Smooth muscle cell of the brain vasculature (primary cell): Measurements from ENCODE around the gene GJB6.
"Not testable (repeated sequence)": the region's sequence is repeated elsewhere in the genome, so short reads cannot be mapped to it uniquely, and the experiment has no call there.

Experiments used
- DNase-seq: peaks from one replicate; pipeline ENCODE4 v3.0.0-alpha.2; 2012; ENCODE audit warnings: low read depth, low spot score

Gene GJB6

DNA sequence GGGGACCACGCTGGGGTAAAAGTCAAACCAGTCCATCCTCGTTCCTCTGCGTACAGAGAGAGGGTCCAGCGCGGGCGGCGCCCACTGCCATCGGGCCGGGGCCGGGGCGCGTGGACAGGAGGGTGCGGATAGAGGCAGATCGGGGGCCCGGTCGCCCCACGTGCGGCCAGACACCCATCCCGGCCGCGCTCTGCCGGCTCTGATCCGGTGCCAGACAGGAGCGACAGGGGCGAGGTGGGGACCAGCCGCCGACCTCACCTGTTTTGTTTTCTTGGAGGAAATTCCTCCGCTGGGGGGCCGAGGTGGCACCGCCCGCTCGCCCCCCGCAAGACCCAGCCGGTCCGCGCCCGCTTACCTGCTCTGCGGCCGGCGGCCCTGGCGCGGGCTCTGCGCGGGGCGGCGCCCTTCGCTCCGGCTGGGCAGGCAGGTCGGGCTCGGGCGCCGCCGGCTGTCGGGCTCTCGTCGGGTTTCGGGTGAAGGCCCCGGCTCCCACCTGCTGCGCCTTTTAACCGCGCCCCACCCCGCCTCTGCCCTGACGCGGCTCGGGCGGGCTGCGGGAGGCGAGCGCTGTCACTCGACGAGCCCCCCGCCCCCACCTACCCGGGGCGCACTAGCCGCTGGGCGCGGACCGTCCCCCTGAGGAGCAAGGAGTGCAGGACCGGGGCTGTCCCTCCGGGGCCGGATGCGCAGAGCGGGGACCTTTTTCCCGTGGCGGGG lies at the start of gene GJB6:
TSS of gene GJB6 (minus strand) at position 481 of the 717 bp plus-strand sequence. CDS start 8,839 bp downstream, outside the sequence.
- no peak for DNase-seq

DNA sequence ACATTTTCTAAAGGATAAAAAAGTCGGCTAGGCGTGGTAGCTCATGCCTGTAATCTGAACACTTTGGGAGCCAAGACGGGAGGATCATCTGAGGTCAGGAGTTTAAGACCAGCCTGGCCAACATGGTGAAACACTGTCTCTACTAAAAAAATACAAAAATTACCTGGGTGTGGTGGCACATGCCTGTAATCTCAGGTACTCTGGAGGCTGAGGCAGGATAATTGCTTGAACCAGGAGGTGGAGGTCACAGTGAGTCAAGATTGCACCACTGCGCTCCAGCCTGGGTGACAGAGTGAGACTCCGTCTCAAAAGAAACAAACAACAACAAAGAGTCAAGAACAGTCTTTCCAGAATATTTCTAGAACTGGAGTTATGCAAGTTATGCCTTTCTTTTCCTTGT lies 44.8 kb upstream of the GJB6 start:
- DNase-seq = not testable (repeated sequence)

DNA sequence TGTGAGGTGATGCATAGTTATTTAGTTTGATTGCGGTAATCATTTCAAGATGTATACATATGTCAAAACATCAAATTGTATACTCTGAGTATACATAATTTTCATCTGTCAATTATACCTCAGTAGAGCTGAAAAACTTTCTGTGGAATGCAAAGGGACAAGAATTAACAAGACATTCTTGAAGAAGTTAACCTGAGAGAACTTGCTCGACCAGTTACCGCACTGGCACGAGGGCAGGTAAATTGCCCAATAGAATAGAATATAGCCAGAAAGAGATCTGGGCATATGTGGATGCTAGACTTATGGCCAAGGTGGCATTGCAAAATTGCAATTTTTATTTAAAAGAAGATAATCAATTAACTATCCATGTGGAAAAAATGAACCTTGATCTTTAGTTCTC lies 42.3 kb upstream of the GJB6 start:
- no peak for DNase-seq

DNA sequence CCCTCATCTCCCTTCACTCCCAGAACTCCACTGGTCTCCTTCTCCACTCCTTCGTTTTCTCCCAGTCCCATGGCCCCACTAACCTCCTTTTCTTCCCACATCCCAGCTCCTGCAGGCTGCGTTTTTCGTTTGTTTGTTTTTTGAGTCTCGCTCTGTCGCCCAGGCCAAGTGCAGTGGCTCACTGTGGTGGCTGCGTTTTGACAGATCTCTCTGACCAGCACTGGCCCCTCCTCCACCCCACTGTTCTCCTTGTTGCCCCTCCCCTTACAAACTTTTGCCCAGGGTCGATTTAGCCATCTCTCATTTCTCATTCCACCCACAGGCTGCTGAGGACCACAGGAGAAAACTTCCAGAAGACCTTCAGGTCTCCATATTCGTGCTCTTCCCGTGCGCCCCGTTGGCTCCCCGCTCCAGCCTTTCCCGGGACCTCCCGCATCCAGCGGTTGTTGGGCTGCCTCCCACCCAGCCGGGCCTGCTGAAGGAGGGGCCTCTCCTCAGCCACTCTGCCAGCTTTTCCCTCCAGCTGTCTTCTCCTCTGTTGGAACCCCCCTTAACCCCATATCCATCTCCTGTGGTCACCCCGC lies 40.6 kb upstream of the GJB6 start:
- no peak for DNase-seq

DNA sequence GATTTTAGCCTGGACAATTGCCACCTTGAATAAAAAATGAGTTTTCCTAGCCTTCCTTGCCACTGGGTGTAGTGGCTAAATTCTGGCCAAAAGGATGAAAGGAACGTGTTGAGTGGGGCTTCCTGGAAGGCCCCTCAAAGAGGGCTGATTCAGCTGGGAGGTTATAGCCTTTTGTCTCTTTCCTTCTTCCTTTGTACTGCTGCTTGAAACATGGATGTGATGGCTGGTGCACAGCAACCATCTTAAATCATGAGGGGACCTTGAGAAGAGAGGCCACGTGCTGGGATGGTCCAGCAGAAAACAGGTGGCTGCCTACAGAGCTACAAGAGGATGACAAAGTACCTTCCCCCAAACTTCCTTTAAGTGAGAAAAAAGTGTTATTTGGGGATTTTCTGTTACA lies 40.0 kb upstream of the GJB6 start:
- DNase-seq = no peak

DNA sequence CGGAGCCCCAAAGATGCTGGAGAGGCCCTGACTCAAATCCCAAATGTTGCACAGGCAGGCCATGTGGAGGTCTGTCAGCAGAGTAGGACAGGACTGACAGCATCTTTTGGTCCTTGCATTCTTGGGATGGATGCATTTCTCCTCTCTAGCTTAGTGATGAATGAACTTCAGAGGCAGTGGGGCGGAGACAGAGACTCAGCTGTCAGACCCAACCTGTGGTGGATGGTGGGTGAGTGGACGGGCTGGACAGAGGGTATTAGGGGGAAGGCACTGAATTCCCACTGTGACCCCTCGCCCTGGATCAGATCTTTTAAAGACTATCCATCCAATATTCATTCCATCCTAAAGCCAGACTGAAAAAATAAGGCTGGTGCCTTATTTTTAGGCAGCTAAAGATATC lies 39.3 kb upstream of the GJB6 start:
- DNase-seq = no peak

DNA sequence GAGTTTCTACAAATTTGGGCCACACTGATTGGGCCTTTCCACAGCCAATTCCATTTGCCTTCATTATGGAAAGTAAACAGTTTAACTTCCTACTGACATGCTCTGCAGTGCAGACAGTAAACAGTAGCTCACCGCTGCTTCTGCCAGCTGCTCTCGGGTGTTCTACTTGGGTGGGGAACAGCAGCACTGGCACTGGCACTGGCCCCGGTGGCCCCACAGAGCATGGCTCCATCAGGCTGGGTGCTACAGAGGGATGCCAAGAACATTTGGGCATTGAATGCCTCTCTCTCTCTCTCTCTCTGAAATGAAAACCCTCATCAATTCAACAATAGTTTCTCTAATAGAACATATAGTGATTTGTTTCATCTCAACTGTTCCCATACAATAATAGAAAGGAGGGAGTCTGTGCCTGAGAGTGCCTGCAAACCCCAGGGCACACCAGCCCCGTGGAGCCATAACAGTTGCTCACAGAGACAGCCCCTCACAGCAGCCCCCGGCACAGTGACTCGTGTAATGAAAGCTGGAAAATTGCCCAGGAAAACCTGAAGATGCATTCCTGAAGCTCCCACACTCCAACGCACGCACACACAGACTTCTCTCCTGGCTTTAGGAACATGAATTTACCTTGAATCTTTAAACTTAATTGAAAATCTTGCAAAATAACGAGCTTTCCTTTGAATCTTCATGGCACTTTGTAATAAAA lies 38.2 kb upstream of the GJB6 start:
- no peak for DNase-seq

DNA sequence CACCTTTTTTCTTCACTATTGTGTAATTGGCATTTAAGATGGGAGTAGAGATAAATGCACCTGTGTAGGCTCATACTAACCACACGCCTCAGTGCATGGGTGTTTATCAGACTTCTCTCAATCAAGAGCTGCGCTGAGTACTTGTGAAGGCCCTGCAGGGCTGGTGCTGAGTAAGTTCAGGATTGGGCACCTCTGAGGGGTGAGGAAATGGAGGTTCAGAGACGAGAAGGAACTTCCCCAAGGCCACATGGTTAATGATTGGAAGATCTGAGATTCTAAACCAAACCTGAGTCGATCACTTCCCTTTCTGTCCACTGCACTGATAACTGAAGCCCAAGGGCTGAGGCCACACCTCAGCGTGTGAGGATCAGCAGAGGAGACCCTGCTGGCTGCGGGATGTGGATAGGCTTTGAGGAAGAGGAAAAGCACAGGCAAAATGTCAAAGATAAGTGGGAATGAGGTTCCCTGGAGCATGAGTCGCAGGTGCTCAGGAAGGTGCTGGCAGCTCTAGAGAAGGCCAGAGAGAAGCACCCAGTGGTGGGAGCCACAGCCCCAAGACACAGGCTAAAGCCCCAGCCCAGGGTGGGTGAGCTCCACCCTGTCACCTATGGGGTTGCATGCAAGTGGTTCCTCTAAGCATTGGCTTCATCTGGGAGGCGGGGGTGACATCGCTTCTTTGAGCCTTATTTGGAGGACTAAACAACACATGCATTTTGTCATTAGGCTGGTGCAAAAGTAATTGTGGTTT lies 32.3 kb upstream of the GJB6 start:
- no peak for DNase-seq

DNA sequence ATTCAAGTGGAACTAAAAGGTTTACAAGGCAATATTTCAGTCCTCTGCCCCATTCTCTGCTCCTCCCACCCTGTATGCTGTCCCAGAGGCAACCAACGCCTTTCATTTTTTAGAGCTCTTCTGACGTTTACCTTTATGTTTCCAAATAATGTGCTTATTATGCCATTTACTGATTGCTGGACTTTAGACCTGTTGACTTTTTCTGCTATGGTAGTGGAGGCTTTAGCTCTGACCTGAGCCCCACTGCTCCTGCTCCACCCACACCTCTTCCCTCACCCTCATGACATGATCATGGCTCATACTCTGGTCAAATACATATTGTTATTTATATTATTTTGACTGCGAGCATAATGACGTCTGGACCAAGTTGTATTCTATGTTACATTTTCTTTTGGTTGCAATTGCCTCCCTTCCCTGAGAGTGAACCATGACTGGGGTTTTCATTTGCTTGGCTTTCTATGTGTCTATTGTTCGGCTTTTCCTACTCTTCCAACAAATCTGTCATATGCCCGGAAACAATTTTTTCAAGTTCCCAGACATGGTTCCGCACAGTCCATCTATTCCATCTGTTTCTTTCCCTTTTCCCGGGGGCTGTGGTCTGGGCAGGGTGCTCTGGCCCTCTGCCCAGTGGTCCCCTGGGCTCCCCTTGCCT lies 31.4 kb upstream of the GJB6 start:
- DNase-seq = no peak

DNA sequence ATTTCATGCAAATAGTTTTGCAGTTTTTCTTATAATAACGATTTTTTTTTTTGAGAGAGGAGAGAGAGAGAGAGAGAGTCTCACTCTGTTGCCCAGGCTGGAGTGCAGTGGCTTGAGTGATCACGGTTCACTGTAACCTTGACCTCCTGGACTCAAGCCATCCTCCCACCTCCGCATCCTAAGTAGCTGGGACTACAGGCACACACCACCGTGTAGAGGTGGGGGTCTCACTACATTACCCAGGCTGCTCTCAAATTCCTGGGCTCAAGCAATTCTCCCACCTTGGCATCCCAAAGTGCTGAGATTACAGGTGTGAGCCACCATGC lies 26.8 kb upstream of the GJB6 start:
- DNase-seq = no peak

DNA sequence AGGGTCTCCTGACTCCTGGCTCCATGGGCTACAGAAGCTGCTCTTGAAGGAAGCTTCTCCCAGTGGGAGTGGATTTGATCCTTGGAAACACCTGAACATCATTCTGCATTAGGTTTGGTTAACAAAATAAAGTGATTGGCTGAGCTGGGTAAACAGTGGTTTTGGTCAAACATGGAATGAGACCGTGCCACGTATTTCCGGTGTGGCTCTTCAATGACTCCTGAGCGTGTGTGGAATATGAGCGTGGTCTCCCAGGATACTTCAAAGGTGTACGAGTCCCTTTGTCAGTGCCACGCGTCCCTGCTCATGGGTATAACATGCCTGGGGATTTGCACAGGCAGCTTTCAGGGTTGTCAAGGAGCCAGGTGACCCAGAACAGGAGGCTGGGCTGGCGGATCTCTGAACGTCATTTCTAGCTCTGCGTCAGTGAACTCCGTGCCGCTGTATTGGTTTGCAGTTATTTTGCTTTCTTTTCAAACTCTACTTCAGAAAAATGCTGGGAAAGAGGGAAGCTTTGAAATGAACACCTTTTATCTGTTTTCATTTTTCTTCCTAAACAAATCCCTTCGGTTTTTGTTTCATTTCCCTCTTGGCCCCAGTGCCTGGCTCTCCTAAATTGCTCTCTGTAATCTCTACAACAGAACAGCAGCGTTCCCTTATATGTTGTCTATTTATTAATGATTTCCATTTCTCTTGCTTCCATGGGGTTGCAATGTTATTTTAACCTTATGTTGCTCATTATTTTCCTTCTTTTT lies 26.3 kb upstream of the GJB6 start:
- no peak for DNase-seq

DNA sequence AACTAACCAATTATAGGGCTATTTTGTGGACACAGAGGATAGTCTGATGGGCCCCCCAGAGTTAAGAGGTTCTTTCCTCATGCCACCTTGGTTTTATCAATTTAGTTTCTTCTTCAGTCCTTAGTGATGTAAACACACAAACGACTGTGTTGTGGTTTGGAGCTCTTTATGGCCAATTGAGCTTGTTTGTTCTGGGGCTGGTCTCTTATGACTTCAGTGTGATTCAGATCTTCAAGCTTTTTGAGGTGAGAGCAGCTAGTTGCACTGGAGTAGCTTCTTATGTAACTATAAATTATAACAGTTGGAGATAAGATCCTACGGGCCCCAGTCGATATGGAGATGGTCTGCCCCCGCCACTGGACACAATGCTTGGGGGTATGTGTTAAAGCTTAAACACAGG lies 22.0 kb upstream of the GJB6 start:
- no peak for DNase-seq

DNA sequence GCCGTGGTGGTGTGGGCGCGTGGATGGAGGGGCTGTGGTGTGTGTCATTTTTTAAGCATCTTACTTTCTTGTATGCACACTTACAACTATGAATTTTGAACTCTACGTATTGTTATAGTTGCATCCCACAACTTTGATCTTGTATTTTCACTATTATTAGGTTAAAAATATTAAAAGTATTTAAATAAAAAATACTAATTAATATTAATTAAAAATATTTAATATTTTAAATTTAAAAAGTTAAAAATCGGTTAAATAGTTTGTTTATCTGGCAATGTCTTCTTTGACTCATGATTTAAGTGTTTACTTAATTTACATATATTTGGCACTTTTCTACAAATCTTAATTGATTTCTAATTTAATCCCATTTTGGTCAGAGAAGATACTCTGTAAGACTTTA lies 17.8 kb upstream of the GJB6 start:
- DNase-seq = no peak

DNA sequence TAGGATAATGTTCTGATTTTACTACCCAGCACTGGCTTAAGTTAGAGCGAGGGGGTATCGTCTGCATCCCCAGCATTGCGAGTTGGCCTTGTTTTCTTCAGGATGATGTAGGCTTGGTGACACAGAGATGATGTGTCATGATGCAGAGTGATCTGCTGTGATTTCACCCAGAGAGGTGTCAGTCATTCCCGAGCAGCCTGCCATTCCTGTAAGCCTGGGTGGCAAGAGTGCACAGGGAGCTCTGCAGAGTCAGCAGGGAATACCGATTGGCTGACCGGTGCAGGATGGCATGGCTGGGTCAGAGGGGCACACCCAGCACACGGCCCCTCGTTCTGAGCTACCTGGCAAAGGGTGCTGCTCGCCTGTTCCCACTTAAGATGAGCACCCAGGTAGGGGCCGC lies 15.8 kb upstream of the GJB6 start:
- no peak for DNase-seq

DNA sequence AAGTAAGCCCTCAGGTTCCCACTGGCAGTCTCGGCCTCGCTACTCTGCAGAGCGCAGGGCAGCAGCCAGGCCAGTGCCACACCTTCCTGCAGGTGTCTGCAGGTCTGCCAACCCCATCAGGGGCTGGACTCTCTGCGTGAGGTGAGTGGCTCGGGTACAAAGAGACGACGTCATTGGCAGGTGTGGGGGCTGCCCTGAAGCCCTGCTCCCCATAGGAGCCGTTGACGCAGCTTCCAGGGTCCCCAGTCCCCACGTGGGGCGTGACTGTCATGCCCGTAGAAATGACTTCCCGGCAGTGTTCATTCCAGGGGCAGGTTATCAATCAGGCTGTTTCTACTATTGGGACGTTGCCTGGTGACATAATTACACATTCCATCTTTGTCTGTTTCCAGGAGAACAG lies 15.3 kb upstream of the GJB6 start:
- DNase-seq = no peak

DNA sequence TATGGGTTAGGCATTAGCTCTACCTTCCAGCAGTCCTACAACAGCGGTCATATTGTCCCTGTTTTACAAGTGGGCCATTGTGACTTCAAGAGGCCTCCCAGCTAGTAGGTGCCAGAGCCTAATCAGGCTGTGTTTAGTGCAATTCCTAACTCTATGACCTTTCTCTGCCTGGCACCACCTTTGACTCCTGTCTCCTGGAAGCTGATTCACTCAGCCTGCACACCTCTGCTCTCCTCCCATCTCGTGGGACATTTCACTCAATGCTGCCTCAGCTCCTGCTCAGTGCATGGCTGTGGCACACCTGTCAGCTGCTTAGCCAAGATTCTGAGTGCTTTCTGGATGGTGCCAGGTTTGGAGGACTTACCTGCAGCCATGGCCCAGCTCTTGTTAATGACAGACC lies 9.5 kb upstream of the GJB6 start:
- DNase-seq = no peak

DNA sequence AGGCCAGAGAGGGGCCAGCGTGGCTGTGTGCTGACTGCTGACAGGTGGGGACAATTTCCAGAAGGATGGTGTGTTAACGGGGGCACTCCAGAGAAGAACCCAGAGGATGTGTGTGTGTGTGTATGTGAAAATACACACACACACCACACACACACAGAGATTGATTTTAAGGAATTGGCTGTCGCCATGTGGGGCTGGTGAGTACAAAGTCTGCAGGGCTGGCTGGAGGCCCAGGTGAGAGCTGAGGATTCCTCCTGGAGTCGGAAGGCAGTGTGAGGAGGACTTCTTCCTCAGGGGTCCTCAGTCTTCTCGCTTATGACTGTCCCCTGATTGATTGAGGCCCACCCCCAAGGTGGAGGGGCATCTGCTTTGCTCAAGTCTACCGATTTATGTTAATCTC lies 7.6 kb upstream of the GJB6 start:
- no peak for DNase-seq

DNA sequence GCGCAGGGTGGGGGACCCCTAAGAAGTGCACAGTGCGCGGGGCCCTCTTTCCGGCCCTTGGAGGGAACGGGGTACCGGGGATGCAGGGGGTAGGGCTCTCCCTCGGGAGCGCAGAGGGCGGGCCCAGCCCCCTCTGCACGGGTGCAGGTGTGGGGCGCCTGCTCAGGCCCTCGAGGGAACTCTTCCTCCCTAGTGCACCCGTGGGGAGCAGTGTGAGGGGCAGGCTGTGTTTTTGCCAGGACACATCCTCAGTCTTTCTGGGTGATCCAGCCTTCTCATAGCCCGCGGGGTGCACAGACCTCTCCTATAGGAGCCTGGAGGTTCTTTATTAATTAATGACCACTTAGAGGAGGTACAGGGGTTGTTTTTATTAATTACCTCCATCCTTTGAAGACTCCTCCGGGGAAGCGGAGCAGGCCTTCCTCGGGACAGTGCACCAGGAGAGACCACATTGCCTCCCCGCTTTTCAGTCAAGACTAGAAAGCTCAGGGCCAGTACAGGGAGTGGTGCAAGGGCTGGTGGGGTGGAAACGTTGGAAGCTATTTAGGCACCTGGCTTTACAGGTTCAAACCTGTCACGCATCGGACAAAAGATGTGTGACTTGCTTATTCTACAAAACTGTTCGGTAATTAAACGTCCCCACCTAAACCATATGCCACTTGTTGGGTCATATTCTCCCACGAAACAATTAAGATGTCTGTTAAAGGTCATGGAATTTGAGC lies 598 bp upstream of the GJB6 start:
- no peak for DNase-seq

DNA sequence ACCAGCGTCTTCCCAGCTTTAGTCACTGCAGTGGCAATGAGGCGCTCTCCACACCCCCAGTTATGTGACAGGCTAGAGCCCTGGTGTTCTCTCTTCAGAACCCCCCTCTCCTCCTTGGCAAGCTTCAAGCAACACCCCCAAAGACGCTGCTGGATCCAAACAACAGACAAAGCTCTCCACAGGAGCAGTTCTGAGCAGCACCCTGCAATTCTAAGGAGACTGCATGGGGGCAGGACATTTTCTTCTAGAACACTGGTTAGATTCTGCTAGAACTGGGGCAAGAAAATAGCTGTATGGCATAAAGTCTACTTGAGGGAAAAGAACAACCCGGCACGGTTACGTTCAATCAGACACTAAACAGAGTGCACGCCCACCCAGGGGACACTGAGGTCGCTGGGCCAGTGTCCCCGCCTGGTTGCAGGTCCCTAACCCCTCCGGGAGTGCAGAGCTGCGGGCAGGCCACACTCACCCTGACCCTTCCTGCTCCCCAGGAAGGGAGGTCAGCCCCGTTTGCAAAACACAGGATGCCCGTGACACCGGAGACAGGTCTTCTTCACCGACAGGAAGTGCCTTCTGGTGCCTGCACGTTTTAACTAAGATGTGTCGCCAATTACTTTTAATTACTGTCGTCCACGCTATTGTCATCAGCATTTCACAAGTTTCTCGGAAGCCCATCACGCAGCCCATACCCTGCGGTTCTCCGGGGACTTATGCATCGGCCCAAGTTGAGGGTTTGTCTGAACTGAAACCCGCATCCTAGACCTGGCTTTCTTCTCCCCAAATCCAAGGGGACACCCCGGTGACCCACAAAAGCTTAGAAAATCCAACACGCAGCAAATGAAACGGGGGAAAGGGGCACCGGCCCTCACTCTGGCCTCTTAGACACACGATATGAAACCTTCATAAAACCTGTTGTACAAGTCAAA lies 943 bp downstream of the GJB6 start:
- DNase-seq = no peak

DNA sequence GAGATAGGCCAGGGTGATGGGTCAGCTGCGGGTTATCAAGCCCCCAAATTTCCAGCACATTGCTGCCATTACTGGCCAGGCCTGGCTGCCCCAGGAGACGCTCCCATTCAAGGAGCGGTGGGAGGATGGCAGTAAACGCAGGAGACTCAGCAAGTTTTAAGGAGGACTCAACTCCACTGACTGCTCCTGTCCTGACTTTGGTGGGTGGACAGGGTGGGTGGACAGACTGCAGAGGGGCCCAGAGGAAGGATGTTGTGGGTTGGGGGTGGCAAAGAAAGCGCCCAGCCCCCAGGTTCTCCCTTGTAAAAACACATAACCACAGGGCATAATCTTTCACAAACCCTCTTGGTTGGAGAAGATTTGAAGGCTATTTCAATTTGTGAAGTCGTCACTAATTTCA lies 4.4 kb downstream of the GJB6 start:
- DNase-seq = no peak
